IPS-NIHi11 (cell line): Measurements from ENCODE around the gene TFCP2L1.
"Not testable (repeated sequence)": the region's sequence is repeated elsewhere in the genome, so short reads cannot be mapped to it uniquely, and the experiment has no call there.

ENCODE experiments used
- DNase-seq: peaks from one replicate; pipeline ENCODE4 v3.0.0; 2012; ENCODE audit warnings: mixed read lengths, low spot score

The TFCP2L1 gene

DNA sequence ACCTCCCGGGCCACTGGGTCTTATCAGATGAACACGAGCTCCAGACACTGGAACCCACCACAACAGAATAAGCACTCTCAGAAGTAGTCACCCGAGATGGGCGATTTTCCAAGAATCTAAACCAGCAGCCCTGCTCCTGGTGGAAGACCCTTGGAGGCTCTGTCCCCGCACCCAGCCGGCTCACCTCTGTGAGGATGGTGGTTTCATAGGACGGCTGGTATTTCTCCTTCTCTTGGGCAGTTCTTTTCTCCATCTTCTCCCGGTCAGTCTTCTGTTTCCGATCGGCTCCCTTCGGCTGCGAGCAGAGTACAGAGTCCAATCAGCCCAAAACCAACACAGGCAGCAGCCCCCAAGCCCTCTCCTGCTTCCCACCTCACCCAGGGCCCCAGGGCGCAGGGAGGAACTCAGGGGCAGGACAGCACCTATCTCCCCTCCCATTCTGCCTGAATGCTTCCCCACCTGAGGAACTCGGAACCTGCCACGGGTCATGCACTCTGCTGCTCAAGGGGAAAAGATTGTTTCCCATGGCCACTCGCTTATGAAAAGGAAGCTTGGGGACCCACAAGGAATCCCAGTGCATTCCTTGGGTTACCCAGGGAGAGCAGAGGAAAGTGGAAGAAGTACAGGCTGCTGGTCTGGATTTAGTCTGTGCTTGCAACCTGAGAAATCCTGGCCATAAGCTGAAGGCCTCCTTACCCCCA, 42.7 kb downstream of the TFCP2L1 start:
- DNase-seq, result no peak

DNA sequence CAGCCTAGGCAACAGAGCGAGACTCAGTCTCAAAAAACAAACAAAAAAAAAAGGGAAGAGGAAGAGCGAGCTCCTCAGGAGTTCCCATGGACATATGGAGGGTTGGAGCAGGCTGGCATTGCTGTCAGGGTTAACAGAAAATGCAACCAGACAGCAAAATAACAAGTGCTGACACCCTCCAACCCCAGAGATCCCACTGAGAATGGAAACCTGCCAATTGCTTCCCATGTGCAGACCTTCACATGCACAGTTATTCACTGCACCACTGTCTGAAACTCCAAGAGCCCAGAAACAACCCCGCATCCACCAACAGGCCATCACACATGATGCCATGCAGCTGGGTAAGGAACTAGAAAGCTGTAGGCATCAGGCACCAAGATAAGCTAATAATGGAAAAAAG, 43.5 kb downstream of the TFCP2L1 start:
- no peak for DNase-seq

DNA sequence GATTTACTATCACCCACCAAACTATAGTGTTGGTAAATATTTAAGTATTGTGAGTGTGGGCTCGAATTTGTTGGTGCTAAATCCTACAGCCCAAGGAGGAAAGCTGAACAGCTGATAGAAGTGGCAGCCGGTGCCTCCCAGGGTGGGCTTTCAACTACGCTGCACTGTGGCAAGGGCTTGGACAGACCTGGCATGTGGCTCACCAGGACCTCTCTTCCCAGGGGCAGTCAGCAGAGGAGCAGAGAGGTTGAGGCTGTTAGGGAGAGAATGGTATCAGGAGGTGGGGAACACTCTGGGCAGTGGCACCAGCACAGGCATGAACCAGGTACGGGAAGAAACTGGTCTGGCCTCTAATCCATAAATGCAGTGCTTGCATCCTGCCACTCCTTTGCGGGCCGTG, 44.6 kb downstream of the TFCP2L1 start:
- DNase-seq, result no peak

DNA sequence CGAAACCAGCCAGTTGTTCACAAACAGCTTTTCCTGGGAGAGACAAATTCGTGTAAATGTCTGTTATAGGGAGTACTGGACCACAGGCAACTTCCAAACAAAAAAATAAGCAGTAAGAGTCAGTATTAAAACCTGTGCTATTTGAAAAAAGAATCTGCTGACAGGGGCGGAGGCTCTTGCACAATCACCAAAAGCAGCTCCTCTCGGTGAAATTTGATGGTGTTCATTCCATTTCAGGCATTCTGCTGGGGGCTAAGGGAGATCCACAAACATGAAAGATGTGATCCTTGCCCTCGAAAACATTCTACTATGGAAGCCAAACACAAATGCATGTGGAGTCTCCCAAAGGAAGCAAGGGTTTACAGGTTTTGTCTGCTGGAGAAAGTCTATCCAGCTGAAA, 45.0 kb downstream of the TFCP2L1 start:
- no peak for DNase-seq

DNA sequence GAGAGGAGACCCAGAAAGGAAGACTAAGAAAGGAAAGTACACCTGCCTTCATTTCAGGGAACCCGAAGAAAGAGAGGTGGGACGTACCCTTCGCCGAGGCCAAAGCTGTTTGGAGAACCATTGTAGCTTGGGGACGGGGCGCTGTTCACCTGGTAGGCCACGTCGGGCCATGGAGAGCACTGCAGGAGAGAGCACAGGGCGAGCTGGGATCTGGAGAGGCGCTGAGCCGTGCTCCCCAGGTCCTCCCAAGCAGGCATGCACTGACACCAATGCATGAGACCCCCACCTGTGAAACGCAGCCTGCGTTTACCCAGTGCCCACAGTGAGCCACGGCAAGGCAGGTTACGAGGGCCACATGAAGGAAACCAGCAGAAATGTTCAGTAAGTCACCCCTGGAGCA, 45.5 kb downstream of the TFCP2L1 start:
- no peak for DNase-seq

DNA sequence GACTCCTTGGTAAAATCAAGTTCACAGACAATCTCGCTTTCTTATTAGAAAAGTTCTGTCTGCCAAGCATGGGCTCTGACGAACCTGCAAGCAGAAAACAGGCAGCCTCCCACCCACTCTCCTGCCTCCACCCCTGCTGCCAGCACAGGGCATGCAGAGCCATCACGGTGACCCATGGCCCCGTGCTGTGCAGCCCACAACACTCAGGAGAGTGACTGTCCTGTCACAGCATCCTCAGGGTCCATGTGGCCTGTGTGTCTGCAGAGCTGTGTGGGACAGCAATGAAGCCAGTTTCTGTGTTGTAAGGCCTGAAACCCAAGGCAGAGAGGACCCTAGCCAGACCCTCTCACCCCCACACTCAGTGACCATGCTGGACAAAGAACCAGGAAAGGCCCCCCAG, 46.2 kb downstream of the TFCP2L1 start:
- DNase-seq, result no peak

DNA sequence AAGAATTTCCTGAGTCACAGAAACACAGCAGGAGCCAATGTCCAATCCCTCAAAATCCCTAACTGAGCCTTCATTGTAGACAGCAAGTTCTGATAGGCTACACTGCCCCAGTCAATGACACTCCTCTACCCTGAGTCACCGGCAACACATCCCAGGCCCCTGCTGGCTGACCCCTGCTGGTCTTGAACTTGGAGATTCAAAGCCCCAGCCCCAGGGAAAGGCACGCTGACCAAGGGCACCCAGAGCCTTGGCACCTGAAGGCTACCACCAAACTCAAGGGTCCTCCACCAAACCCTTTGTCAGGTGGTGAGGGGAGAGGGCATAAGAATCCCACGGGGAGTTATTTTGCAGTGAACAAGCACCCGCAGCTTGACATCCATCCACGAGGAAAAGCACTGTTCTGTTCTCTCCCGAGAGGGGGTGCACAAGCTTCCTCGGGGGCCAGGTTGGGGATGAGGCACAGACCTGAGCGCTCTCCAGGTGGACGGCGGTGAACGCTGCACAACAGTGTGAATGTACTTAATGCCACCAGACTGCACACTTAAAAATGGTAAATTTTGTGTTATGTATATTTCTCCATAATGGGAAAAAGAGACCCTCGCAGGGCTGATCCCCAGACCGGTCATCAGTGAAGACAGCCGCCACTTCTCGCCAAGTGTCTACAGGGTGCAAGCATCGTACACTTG, 46.9 kb downstream of the TFCP2L1 start:
- peak; percentile 55 for DNase-seq

DNA sequence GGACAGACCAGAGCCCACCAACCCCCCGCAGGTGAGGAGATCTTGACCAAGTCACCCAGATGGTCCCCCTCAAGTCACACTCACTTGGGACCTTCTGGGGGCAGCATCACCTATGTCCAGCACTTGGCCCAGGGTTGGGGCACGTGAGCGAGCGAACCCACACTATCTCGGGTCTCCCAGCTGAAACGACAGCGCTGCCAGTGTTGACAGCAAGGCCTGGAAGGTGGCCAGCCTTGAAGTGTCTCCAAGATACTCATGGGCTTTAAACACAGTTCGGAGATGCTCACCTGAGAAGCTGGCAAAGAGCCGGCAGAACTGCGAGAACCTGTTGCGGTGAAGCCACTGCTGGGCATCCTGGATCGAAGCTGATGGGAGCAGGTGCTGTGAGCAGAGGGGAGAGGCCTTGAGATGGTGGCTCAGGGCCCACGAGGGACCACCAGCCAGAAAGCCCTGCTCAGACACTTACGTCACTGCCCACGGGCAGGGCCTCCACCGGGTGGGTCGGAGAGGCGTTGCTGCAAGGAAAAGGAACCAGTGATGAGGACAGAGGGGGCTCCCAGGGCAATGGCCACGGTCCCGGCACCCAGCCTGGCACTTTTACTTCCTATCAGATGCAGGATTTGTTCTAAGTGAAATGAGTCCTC, 47.5 kb downstream of the TFCP2L1 start:
- no peak for DNase-seq

DNA sequence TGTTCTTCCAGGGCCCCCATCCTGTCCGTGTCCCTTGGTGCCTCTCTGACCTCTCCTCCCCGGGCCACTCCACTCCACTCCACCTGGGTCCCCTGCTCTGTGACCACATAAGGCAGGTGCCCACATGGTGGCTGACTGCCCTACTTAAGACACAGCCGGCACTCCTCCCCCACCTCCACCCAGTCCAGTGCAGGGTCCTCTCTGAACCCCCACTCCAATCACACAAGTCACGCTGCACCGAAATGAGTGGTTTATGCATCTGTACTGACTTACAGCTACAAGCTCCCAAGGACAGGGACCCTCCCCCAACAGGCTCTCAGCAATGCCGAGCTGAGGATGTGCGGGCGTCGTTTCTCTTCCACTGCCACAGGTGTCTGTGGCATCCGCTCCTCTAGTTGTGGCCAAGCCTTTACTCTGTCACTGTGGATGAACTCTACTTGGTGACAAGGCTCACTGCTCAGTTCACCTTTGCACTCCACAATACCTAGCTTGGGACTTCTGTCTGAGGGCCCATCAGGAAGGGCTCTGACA, 48.3 kb downstream of the TFCP2L1 start:
- no peak for DNase-seq

DNA sequence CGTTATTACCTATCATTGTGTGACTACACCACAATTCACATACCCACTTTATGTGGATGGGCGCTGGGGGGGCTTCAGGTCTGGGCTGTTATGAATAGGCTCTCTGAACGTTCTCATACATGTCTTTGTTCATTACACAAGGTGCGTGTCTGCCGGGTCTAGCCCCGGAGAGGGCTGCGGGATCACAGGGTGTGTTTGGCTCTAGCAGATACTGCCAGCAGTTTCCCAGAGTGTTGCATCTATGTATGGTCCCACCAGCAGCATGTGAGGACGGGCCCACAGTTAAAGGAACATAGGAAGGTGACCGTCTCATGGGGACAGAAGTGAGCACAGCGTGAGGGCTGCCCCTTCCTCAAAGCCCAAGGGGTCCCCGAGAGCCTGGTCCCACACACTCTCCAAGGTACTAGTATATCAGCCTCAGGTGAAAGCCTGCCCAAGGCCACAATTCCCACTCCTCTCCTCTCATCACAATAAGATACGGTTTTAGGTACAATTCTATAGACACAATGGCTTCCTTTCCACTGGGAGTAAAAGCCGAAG, 48.8 kb downstream of the TFCP2L1 start:
- no peak for DNase-seq

DNA sequence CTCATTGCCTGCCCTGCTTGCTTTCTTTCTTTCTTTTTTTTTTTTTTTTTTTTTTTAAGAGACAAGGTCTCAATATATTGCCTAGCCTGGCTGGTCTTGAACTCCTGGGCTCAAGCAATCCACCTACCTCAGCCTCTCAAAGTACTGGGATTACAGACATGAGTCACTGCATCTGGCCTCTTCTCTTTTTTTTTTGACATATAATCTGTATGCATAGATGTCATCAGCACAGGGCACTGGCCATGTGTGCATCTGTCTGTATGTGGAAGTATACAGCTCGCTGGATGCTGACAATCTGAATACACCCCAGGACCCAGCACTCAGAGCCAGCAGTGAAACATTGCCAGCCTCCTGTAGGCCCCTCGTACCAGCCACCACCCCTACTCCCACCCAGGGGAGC, 49.5 kb downstream of the TFCP2L1 start:
- DNase-seq, result no peak

DNA sequence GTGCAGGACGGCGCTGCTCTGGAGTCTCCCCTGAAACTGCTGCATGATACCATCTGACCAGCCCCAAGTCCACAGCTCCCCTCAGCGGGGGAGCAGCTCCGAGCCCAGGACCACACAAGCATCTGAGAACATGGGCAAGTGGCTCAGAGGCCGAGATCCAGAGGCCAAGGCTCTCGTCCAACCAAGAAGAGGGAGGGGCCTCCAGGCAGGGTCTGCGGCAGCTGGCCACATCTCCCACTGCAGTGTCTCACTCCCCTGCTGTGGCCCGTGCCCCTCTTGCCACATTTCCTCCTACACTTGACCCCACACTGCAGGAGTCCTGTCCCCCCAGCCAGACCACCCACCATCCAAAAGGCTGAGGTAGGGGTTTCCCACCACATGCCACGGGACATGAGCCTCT, 50.2 kb downstream of the TFCP2L1 start:
- DNase-seq, result no peak

DNA sequence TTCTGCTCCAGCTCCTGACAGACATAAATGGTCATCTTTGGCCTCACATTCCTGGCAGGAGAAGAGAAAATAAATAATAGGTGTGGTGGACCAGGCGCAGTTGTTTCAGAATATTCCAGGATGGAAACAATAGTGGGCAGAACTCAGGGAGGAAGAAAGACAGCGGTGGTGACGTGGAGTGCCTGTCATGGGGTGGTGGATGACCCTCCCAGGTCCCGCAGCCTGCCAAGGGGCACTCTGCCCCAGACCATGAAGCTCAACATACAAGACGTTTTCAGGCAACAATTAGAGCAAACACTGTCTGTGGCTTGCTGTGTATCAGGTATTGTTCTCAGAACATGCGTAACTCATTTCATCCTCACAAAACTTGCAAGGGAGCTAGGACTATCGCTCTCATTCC, 50.9 kb downstream of the TFCP2L1 start:
- no peak for DNase-seq

DNA sequence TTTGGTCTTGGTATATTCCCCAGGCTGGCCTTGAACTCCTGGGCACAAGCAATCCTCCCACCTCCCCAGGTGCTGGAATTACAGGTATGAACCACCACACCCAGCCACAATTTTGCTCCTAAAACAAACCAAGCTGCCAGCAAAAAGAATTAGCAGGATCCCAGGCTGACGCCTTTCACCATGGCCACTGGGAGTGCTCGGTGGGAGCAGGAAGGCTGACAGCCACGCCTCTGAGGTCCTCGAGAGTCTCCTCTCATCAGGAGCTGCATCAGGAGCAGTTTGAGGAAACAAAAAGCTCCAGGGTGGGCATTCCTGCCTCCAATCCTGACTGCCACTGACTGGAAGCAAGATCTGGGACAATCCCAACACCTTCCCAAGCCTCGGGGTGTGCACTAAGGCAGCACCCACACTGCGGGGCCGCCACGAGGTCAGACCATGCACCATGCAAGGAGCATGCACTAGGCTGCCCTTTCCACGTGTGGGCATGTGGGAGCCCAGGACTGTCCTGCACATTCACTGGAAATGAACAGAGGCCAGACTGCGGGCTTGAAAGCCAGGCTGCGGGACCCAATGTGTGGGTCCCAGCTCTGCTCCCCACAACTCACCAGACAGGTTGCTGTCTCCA, 51.4 kb downstream of the TFCP2L1 start:
- DNase-seq, result no peak

DNA sequence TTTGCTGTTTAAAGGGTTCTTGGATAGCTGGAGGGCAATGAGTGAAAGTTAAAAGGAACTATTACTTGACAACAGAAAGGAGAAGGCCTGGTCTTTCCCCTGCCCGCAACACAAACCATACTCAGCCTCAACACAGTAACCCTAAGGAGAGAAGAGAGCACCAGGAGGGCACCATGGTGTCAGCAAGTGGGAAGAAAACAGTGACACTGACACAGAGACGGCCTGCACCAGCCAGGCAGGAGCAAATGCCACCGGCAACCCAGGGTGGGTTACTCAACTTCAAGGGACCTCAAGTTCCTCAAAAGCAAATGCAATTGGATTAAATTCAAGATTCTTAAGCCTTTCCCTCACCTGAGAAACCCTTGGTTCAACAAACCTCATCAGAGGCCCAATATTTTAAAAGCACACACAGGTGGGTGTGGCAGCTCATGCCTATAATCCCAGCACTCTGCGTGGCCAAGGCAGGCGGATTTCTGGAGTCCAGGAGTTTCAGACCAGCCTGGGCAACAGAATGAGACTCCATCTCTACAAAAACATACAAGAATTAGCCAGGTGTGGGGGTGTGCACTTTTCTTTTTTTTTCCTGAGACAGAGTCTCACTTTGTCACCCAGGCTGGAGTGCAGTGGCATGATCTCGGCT, 52.3 kb downstream of the TFCP2L1 start:
- DNase-seq, result no peak

DNA sequence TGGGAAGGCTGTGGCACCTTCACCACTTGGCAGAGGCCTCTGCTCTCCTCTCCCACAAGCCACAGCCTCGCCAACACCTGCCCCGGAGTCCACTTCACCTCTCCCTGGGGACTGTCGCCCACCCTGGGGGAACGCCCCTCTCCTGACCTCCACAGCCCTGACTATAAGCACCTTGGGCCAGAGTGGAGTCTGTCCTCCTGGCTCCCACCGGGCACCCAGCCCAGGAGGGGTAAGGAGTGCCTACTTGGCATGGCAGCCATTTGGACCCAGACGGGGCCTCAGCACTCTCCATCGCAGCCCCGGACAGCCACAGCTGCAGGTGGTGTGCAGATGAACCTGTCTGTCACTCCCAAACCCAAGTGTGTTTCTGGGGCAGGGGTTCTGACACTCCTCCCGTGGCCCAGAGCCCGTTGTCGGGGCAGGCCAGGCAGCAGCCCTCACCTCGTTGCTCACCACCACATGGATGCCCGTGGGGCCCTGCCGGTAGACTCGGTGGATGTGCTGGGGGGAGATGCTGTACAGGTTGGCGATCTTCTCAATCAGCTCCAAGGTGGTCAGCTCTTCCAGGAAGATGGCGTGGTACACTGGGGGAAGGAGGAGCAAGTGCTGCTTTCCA, 53.5 kb downstream of the TFCP2L1 start:
- DNase-seq, result no peak

DNA sequence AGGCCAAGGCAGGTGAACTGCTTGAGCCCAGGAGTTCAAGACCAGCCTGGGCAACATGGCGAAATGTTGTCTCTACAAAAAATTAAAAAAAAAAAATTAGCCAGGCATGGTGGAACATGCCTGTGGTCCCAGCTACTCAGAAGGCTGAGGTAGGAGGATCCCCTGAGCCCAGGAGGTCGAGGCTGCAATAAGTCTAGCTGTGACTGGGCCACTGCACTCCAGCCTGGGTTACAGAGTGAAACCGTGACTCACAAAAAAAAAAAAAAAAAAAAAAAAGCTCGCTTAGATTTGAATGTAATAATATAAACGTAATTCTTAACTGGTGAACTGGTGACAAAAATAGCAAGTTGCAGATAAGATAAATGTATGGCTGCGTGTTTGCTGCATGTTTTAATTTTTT, 56.5 kb downstream of the TFCP2L1 start:
- DNase-seq, result no peak

DNA sequence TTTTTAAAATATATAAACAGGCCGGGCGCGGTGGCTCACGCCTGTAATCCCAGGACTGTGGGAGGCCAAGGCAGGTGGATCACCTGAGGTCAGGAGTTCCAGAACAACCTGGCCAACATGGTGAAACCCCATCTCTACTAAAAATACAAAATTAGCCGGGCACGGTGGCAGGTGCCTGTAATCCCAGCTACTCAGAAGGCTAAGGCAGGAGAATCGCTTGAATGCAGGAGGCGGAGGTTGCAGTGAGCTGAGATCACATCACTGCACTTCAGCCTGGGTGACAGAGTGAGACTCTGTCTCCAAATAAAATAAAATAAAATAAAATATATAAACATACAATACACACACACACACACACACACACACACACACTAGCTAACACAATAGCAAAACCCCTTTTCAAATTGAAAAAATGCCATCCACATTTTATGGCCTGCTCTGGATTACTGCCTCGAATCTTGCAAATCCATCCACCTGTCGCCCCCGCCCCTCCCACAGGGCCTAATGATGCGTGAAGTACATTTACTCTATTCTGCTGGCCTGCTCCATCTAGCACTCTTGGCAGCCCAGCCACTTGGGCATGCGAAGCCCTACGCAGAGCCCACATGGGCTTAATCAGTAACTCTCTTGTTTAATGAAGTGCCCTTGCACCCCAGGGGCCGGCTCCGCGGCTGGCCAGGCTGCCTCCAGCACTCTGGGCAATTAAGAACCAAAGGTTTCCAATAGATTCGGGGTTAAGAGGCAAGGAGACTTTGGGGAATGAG, 57.4 kb downstream of the TFCP2L1 start:
- peak; percentile 48 for DNase-seq

DNA sequence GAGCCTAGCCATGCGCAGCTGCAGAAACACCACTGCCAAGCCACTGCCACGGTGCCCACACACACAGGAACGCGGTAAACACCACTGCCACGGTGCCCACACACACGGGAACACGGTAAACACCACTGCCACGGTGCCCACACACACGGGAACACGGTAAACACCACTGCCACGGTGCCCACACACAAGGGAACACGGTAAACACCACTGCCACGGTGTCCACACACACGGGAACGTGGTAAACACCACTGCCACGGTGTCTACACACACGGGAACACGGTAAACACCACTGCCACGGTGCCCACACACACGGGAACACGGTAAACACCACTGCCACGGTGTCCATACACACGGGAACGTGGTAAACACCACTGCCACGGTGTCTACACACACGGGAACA, 59.3 kb downstream of the TFCP2L1 start:
- DNase-seq, result not testable (repeated sequence)

DNA sequence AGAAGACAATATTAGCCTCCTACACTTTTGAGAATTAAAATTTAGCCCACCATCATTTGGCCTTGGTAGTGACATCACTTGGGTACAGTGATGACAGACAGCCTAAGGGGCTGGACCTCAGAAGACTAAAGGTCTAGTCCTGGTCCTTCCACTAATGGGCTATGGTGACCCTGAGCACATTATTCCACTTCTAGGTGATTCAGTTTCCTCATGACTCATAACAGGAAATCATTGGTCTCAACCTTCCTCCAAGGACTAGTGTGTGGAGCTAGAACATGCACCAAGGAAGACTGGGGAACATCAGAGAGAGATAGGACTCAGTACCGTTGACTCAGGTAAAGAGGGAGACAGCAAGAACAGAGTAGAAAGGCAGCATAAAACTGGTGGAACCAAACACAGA, 64.0 kb downstream of the TFCP2L1 start:
- no peak for DNase-seq

DNA sequence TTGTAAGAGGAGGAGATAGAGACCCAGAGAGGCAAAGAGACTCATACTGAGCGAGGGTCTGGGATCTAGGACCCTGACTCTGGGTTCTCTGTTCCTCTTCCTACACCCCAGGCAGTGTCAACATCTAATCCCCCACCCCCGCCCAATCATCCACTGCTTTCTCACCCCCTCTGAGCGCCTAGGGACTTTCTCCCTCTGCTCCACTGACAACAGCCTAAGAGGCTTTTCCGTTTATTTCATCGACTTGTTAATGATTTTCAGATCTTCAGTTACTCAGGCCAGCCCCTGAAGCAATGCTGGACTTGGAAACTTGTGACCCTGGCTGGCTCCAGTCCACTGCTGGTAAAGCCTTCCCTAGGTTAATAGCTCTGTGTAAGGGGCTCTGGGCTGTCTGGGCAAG, 65.1 kb downstream of the TFCP2L1 start:
- DNase-seq, result no peak
